ENCODE data around the gene IL20RA.
A peak's percentile ranks its signal among the peaks of the same experiment; 100 is the strongest.
"Not testable (repeated sequence)": the region's sequence is repeated elsewhere in the genome, so short reads cannot be mapped to it uniquely, and the experiment has no call there.

The IL20RA gene

DNA sequence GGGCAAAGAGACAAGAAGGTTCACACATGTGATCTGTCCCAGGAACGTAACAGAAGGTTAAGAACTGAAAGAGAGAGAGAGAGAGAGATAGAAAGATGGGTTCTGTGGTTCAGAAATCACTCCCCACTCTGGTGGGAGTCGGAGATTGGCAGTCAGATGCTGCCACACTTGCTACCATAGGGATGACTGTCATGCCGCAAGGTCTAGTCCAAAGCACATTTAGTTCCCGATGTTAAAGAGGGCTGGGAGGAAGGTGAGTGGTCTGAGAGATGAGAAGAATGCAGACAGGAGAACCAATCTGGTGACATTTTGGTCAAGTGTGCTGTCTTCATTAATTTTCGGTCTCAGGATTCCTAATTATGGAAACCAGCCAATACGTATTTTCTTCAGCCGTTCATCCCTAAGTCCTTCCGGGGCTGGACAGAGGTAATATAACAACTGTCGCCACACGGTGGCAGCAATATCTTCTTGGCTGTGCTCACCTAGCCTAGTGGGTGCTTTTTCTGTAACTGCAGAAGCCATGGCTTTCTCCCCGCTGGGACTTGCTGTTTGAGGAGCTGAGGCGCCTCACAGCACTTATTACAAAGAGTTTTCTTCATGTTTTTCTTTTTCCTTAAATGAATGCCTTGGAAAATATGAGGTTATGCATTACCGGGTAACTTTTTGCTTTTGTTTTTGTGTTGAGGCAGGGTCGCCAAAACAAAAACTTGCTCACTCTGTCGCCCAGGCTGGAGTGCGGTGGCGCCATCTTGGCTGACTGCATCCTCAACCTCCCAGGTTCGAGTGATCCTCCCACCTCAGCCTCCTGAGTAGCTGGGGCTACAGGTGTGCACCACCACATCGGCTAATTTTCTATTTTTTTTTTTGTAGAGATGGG lies 76.7 kb downstream of the IL20RA start:
- H3K4me3 ChIP-seq (ENCODE audit: low read length) = no peak overlapping the region
- TF ChIP-seq, protein P1, sequence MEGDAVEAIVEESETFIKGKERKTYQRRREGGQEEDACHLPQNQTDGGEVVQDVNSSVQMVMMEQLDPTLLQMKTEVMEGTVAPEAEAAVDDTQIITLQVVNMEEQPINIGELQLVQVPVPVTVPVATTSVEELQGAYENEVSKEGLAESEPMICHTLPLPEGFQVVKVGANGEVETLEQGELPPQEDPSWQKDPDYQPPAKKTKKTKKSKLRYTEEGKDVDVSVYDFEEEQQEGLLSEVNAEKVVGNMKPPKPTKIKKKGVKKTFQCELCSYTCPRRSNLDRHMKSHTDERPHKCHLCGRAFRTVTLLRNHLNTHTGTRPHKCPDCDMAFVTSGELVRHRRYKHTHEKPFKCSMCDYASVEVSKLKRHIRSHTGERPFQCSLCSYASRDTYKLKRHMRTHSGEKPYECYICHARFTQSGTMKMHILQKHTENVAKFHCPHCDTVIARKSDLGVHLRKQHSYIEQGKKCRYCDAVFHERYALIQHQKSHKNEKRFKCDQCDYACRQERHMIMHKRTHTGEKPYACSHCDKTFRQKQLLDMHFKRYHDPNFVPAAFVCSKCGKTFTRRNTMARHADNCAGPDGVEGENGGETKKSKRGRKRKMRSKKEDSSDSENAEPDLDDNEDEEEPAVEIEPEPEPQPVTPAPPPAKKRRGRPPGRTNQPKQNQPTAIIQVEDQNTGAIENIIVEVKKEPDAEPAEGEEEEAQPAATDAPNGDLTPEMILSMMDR (conservative IDR thresholded peaks at IDR 0.05; ENCODE audit: low read length) = peak; percentile 68
- peak; percentile 68 for DNase-seq (ENCODE audit: low read depth)

DNA sequence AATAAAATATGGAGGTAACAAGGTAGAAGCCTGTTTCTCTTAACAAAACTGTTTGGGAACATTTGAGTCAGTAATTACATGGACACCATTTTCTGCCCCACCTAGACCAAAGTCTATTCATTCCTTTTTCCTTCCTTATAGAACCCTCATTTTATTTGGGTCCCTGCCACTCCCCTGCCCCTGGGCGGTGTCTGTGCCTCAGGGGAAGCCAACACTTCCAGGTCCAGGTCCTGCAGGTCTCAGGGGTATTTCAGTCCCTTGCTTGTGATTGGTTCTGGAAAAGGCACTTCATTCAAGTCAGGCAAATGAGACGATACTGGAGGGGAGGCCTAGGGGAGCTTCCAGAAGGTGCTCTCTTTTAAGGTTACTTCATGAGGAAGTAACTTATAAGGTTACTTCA lies 80.4 kb downstream of the IL20RA start:
- no peak for DNase-seq (ENCODE audit: low read depth)
- TF ChIP-seq, protein P1 (conservative IDR thresholded peaks at IDR 0.05; ENCODE audit: low read length) = no peak

GRCh38 chr6:136963259-136963658 lies 81.5 kb downstream of the IL20RA start:
- DNase-seq (ENCODE audit: low read depth) = no peak
- H3K4me3 ChIP-seq (ENCODE audit: low read length) = no peak overlapping the region
- TF ChIP-seq, protein P1 (conservative IDR thresholded peaks at IDR 0.05; ENCODE audit: low read length) = no peak

More for the DNA sequence above, 80.4 kb downstream of the IL20RA start:
- H3K4me3 ChIP-seq (ENCODE audit: low read length) = no peak overlapping the region

DNA sequence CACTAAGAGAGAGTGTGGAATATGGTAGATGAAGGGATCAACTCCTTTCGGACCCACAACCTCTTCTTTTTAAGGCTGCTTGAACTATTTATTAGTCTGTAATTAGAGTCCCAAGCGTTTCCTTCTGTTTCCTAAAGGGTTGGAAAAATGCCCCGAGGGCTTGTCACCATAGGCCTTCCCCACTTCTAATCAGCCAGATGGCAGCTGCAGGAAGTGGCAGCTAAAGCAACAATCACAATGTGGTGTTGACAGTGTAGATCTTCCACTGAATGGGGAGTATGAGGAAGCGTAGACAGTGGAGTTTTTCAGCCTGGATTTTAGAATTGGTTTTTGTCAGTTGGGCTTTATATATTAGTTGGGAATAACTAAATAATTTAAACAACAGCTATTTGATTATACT lies 82.1 kb downstream of the IL20RA start:
- no peak overlapping the region for H3K4me3 ChIP-seq (ENCODE audit: low read length)
- TF ChIP-seq, protein P1 (conservative IDR thresholded peaks at IDR 0.05; ENCODE audit: low read length) = no peak
- DNase-seq (ENCODE audit: low read depth) = no peak

DNA sequence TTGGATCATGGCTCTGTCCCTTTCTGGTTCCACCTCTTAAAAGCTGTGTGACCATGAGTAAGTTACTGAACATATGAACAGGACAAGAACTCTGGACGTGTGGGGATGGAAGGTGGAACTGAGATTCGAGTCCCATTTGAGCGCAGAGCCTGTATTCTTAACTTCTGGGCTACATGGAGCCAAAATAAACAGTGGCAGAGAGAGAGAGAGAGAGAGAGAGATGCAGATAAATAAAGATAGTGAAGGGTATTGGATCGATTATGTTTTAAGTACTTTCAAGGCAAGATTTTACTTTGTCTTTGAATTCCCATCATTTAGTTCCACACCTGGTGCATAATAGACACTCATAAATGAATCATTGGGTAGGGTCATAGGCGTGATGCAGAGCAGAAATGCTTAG lies 82.9 kb downstream of the IL20RA start:
- H3K4me3 ChIP-seq (ENCODE audit: low read length) = no peak overlapping the region
- DNase-seq (ENCODE audit: low read depth) = no peak
- TF ChIP-seq, protein P1 (conservative IDR thresholded peaks at IDR 0.05; ENCODE audit: low read length) = no peak

GRCh38 chr6:136960781-136961180 lies 84.0 kb downstream of the IL20RA start:
- TF ChIP-seq, protein P1 (conservative IDR thresholded peaks at IDR 0.05; ENCODE audit: low read length) = no peak
- DNase-seq (ENCODE audit: low read depth) = no peak
- H3K4me3 ChIP-seq (ENCODE audit: low read length) = no peak overlapping the region

GRCh38 chr6:136959935-136960334 lies 84.8 kb downstream of the IL20RA start:
- not testable (repeated sequence) for DNase-seq (ENCODE audit: low read depth)

More at GRCh38 chr6:136959935-136960334, 84.8 kb downstream of the IL20RA start:
- not testable (repeated sequence) for H3K4me3 ChIP-seq (ENCODE audit: low read length)

Measured in AG10803 (cell line).